PFSK-1 (cell line): ENCODE data around the gene RPP21.

Experiments used
- FOXP2 ChIP-seq: optimal IDR thresholded peaks from 2 replicates; pipeline ENCODE3; 2011; ENCODE audit warnings: borderline replicate concordance, control low read depth, inconsistent platforms; ENCODE audit not compliant: insufficient read depth; ENCODE audit errors: extremely low read length, extremely low read depth
- POLR2AphosphoS5 ChIP-seq: IDR thresholded peaks from 2 replicates; pipeline ENCODE4 v1.6.1; 2012; ENCODE audit warnings: low read depth, mild to moderate bottlenecking, control low read depth, low read length, moderate library complexity
- REST ChIP-seq, 2 experiments: IDR thresholded peaks; 2 replicates each; pipeline versions ENCODE4 v1.6.1 to v1.8.0; 2011 to 2012; ENCODE audit warnings: low read depth in 2 of 2, low read length in 2 of 2, control low read depth in 1 of 2, inconsistent platforms in 1 of 2, mild to moderate bottlenecking in 1 of 2, moderate library complexity in 1 of 2; ENCODE audit not compliant: insufficient read depth in 1 of 2
- SIN3A ChIP-seq: IDR thresholded peaks from 2 replicates; pipeline ENCODE4 v1.6.1; 2012; ENCODE audit warnings: mild to moderate bottlenecking, low read length, moderate library complexity, borderline replicate concordance; ENCODE audit not compliant: insufficient read depth
- TAF1 ChIP-seq: IDR thresholded peaks from 2 replicates; pipeline ENCODE4 v1.6.1; 2012; ENCODE audit warnings: low read length, control low read depth, borderline replicate concordance; ENCODE audit not compliant: insufficient read depth

RPP21 gene

GRCh38 chr6:30325150-30325872, 19.6 kb upstream of the RPP21 start:
- TF ChIP-seq SIN3A (no peak), TAF1 (no peak), POLR2AphosphoS5 (no peak), FOXP2 (no peak), REST (IDR thresholded peaks at IDR 0.05; ENCODE audit: insufficient read depth in 1 of 2, low read depth in 2 of 2, low read length in 2 of 2) (no peak)

DNA sequence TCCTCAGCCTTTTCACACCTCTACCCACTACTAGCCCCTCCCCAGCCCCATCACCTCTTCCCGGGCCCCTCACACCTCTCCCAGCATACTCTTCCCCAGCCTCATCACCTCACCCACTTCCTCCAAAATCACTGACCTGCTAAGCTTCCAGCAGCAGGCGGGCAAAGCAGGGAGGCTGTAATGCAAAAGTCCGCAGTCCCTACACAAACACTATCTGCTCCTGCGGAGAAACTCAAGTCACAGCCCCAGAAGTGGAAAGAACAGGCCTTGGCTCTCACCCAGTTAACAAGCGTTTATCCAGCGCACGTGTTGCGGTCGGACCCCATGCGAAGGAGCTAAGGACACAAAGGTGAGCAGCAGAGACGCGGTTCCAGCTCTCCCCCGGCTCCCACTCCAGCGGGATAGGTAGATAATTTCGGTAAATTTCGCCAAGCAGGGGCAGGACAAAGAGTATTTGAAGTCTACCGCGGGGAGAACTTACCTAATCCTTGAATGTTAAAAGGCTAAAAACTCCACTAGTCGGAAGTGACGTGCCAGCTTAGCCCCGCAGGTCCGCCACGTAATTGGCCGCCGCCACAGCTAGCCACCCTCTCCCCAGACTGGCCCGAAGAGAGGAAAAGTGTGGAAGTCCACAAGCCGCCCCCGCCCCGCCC, 19.0 kb upstream of the RPP21 start:
- TF ChIP-seq TAF1 (0 out of 2 replicates have a peak, but pooled peaks have one; percentile 9), REST (IDR thresholded peaks at IDR 0.05; ENCODE audit: insufficient read depth in 1 of 2, low read depth in 2 of 2, low read length in 2 of 2) (no peak), FOXP2 (no peak), SIN3A (0 out of 2 replicates have a peak, but pooled peaks have one; percentile 5), POLR2AphosphoS5 (peak; percentile 10)

GRCh38 chr6:30326526-30327231, 18.3 kb upstream of the RPP21 start, which contains the start of gene TRIM39:
TRIM39 (plus strand) TSS chr6:30326927; CDS start chr6:30329318, 2,391 bp downstream.
- TF ChIP-seq REST (IDR thresholded peaks at IDR 0.05; ENCODE audit: insufficient read depth in 1 of 2, low read depth in 2 of 2, low read length in 2 of 2), result no peak
- TF ChIP-seq SIN3A, result 0 out of 2 replicates have a peak, but pooled peaks have one; percentile 21
- peak; percentile 65; the same call in 1 of the 2 replicates for TF ChIP-seq TAF1
- TF ChIP-seq POLR2AphosphoS5, result peak; percentile 83
- TF ChIP-seq FOXP2, result peak; percentile 60

DNA sequence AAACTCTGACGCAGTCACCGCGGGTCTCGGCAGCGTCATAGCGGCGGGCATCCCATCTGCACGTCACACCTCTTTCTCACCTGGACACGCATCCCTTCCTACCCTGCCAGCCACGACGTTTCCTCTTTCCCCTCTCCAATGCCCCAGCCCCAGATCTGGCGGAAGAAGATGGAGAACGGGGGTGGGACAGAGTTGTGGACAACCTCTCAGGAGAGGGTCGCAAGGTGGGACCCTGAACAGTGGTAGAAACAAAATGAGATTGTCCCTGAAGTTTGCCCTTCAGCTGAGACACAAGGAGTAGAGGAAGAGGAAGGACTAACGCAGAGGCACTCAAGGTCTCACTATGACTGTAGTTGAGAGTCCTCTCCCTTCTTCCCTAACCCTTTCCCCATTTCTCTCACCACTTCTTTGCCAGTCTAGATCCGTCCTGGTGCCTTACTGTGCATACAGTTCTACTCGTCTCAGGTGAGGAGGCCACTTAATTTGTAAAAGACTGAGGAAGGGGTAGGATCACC, 17.7 kb upstream of the RPP21 start:
- TF ChIP-seq TAF1 (no peak), SIN3A (no peak), FOXP2 (no peak), REST (IDR thresholded peaks at IDR 0.05; ENCODE audit: insufficient read depth in 1 of 2, low read depth in 2 of 2, low read length in 2 of 2) (no peak), POLR2AphosphoS5 (no peak)
